Activated CD4-positive, alpha-beta T cell treated with anti-CD3 and anti-CD28 coated beads for 1 hour (primary cell): ENCODE results near the gene TMPRSS6.

ENCODE experiments used
- DNase-seq: peaks from one replicate; pipeline ENCODE4 v3.0.0-alpha.2; 2020

The TMPRSS6 gene

DNA sequence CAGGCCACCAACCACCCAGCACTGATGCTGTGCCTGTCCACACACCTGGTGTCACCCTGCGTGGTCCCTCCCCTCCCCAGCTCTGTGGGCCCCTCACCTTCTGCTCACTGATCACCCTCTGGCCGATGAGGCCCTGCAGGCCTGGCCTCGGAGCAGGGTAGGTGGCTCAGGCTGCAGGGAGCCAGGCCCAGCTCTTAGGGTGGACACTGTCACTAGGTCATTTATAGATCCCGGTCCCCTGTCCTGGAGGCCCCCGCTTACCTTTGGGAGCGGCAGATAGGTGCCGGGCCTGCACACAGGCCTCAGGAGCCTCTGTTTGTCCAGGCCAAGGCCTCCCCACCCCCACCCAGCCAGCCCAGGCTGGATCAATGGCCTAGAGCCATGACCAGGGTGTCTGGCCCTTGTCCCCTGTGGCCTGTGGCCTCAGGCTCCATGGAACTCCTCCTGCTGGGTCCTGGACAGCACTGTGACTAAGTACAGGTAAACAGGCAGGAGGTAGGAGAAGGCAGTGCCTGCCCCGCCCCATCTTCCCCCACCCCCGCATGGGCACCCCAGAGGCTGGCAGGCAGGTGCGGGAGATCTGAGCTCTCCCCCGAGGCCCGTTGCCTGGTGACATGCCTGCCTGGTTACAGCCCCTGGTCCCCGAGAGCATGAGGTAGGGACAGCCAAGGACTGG lies at the start of gene TMPRSS6:
Gene TMPRSS6 (minus strand): TSS at position 472 of the 676 bp plus-strand sequence. CDS start 6,296 bp downstream, outside the sequence.
- no peak for DNase-seq

DNA sequence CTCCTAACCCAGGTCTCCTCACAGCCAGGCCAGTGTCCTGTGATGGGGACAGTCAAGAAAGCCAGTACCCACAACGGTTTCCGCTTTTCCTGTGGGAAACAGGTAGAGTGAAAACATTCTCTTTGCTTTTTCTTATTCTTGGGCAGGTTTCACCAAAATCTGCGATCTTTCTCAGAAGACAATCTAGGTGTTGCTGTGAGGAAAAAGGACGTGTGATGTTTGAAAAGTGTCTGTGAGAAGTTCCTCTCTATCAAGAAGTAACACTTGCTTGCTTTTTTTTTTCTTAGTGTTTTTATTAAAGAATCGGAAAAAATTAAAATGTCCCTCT lies 49.4 kb upstream of the TMPRSS6 start:
- DNase-seq, result no peak

DNA sequence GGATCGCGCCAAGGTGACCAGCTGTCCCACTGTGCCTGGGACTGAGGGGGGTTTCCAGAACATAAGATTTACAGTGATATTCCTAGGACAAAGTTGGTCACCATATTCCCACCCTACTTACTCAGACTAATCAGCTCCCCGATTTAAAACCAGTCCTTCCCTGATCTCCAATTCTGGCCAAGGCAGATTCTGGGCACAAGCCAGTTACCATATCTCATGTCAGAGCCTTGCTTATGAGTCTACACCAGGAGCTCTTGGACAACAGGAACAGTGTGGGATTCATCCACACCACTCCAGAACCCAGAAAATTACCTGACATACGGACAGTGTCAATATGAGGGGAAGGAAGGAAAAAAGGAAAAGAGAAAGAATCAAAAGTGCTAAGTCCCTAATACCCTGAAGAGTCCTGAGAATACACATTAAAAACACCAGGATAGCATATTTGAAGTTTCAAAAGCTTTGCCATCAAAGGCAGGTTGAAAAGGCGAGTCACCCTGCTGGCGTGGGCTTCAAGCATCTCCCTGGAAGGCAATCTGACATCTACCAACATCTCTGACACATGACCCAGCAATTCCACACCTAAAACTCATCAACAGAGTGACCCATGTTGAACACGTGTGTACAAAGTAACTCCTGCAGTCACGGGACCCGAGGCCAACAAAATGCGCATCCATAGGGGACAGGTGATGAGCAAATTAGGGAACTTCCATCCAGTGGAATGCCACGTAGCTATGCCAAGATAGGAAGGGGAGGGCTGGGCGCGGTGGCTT lies 48.2 kb upstream of the TMPRSS6 start:
- DNase-seq, result no peak

DNA sequence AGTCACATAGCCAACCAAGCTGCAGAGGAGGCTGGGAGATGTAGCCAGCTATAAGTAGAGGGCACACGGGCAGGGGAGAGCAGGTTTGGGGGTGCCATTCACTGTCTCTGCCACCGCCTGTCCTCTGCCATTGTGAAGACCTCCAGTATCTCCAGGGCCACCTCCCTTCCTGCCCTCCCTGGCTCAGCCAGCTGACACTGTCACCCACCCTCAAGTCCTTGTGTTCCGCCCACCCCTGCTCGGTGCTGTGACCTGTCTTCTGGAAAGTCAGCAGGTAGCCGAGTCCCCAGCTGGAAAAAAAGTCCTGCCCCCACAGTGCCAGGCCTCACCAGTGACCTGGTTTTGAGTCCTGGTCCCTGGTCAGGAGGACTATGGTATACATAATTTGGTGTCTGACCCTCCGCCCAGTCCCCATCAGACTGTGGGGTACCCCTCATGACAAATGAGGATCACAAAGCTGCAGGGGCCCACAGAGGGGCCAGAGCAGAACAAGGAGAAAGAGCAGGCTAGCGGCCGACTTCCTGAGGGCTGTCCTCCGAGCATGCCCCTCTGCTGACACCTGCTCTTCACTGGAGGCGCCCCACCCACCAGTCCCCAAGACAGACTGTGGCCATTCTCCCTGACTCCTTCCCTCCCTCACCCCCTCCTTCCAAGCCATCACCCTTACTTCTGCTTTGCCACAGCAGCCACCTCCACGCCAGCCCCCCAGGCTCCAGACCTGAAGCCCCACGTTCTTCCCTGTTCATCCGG lies 47.3 kb upstream of the TMPRSS6 start:
- DNase-seq, result no peak

DNA sequence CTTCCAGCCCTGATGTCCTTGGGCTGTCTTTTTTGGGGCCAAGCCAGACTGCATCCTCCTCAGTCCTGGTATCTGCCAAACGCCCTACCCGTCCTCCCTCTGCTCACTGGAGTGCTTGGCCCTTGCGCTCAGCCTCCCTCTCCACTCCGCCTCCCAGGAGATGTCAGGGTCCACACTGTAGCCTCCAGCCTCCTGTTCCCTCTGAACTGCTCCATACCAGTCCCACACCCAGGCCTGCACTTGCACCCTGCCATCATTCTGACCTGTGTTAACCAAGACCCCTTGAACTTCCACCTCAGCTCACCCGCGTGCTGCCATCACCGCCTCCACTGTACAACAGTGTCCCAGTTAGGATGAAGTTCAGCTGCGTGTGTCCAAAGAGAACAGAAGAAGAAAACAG lies 46.5 kb upstream of the TMPRSS6 start:
- no peak for DNase-seq

GRCh38 chr22:37154925-37155712 lies 45.6 kb upstream of the TMPRSS6 start:
- DNase-seq, result no peak

DNA sequence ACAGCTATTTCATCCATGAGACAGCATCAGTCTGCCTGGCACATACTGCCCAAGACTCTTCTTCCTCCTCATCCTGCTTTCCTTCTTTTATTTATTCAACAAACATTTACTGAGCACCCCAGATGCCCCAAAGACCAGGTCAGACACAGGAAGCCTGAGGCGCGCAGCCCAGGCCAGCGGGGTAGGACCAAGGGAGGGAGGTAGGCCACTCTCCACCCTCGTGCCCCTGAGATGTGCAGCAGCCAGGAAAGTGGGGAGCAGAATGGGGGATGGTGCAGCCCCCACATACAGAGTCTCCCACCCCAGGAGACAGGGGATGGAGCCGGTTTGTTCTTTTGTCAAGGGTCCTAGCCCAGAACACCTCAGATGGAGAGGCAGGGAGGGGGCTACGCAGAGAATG lies 44.4 kb upstream of the TMPRSS6 start:
- no peak for DNase-seq

DNA sequence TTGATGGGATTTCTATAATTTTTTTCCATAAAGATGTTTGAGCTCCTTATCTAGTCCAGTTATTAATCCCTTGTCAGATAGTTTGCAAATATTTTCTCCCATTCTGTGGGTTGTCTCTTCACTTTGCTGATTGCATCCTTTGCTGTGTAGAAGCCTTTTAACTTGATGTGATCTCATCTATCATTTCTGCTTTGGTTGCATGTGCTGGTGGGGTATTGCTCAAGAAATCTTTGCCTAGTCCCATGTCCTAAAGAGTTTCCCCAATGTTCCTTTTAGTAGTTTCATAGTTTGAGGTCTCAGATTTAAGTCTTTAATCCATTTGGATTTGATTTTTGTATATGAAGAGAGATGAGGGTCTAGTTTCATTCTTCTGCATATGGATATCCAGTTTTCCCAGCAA lies 41.9 kb upstream of the TMPRSS6 start:
- no peak for DNase-seq

- DNase-seq, result no peak
Observed at GRCh38 chr22:37150701-37151100, 41.2 kb upstream of the TMPRSS6 start.

- no peak for DNase-seq
Observed at GRCh38 chr22:37148742-37149665, 39.5 kb upstream of the TMPRSS6 start.

- DNase-seq, result no peak
Observed at GRCh38 chr22:37148031-37148651, 38.6 kb upstream of the TMPRSS6 start.

GRCh38 chr22:37147186-37147990 lies 37.9 kb upstream of the TMPRSS6 start:
- no peak for DNase-seq

GRCh38 chr22:37146507-37147180 lies 37.1 kb upstream of the TMPRSS6 start:
- no peak for DNase-seq

GRCh38 chr22:37146051-37146385 lies 36.5 kb upstream of the TMPRSS6 start:
- DNase-seq, result no peak

DNA sequence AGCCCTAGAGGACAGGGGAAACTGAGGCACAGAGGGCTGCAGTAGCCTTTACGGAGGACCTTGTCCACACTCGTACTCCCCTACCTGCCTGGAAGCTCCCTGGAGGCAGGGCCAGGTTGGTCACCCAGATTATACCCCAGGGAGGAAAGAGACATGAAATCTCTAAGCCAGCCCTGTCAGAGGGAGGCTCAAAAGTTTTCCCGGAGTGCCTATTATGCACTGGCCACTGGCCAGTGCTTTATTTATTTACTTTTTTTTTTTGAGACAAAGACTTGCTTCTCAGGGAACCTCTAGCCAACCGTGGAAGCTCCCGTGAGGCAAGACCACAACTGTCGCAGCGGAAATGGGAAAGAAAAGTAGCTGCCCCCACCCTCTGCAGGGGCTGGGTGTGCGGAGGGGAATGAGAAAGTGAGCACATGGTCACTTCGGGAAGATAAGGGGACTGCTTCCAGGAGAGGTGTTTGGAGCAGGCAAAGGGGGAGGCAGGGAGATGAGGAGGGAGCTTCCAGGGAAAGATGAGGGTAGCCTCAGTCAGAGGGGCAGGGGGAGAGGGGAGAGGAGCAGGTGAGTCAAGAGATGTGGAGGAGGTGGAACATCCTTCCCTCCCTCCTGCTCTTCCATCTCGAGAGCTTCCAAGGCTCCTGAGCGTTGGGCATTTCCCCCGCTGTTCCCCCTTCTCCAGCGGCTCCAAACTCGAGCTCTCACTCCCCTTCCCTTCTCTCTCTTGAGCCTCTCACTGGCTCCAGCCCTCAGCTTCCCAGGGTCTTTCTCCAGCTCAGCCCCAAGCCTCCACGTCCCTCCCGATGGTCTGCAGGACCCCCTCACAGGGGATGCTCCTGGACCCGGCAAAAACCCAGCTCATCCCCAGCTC lies 35.9 kb upstream of the TMPRSS6 start:
- no peak for DNase-seq

DNA sequence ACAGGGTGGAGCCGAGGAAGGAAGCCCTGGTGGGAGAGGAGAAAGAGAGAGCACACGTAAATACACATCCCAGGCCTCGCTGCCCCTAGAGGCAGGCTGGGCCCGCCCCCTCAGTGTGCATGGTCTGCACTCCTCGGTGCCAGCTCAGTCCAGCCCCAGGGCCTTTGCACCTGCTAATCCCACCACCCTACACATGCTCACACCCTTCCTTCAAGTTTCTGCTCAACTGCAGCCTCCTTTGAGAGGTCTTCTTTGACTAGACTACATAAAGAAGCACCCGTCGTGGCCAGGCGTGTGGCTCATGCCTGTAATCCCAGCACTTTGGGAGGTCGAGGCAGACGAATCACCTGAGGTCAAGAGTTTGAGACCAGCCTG lies 34.7 kb upstream of the TMPRSS6 start:
- no peak for DNase-seq

GRCh38 chr22:37141971-37142370 lies 32.5 kb upstream of the TMPRSS6 start:
- no peak for DNase-seq

GRCh38 chr22:37141476-37141875 lies 32.0 kb upstream of the TMPRSS6 start:
- DNase-seq, result no peak

DNA sequence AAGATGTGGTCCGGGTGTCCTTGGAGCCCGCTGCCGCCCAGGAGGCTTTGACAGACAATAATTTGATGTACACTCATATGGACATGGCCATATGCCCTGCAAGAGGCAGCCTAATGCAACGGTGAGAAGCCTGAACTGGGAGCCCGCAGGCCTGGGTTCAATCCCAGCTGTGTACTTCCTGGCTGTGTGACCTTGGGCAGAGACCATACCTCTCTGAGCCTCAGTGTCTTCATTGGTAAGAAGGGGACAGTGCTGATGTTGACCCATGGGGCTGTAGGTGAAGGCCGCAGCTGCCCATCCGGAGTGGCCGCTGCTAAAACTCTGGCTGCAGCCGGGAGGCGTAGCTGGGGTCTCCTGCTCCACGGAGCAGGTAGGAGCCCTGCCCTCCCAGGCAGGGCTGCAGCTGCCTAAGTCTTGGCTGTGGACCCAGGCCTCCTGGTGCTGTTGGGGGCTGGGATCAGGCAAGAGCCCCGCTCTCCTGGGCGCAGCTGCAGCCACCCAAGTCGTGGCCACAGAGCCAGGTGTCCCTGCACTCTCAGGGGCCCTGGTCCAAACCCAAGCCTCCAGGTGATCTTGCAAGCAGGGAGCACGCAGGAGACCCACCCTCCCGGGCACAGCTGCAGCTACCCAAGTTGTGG lies 31.3 kb upstream of the TMPRSS6 start:
- DNase-seq, result no peak
